HepG2 (cell line): Measurements from ENCODE around the gene TCFL5. TPM values are rescaled to one million over a fixed set of nuclear protein-coding genes. Genes with fewer than 3 reads are reported as not detected.

Experiments used
- BRD4 ChIP-seq: sonication (generic); formaldehyde crosslinking; IDR thresholded peaks from 2 replicates; pipeline ENCODE4 v1.4.0; 2020; ENCODE audit warnings: missing genetic modification reagents
- CBFB ChIP-seq: sonication (generic); formaldehyde crosslinking; IDR thresholded peaks from 2 replicates; pipeline ENCODE4 v1.4.0; 2020; ENCODE audit warnings: missing genetic modification reagents
- FIP1L1 ChIP-seq: fragments of 200-400 bp; formaldehyde crosslinking; IDR thresholded peaks from 2 replicates; pipeline ENCODE4 v1.6.1; 2018; ENCODE audit warnings: low read depth, mild to moderate bottlenecking, low read length, moderate library complexity, borderline replicate concordance; ENCODE audit not compliant: insufficient read depth
- FOXO1 ChIP-seq: sonication (generic); formaldehyde crosslinking; IDR thresholded peaks from 2 replicates; pipeline ENCODE4 v1.4.0; 2020; ENCODE audit warnings: missing genetic modification reagents
- HNRNPLL ChIP-seq: fragments of 200-400 bp; formaldehyde crosslinking; IDR thresholded peaks from 2 replicates; pipeline ENCODE4 v1.6.1; 2017; ENCODE audit warnings: mild to moderate bottlenecking, low read depth, low read length; ENCODE audit not compliant: poor library complexity, severe bottlenecking
- HOXA3 ChIP-seq: sonication (generic); formaldehyde crosslinking; IDR thresholded peaks from 2 replicates; pipeline ENCODE4 v1.5.0; 2020; ENCODE audit warnings: missing genetic modification reagents
- ISL2 ChIP-seq: sonication (generic); formaldehyde crosslinking; IDR thresholded peaks from 2 replicates; pipeline ENCODE4 v1.5.0; 2020; ENCODE audit warnings: missing genetic modification reagents
- MBNL3 ChIP-seq: fragments of 250-450 bp; sonication (Bioruptor Pico); conservative IDR thresholded peaks from 2 replicates; pipeline ENCODE4 v1.8.0; 2022; ENCODE audit warnings: mild to moderate bottlenecking, inconsistent platforms
- MTA3 ChIP-seq: sonication (generic); formaldehyde crosslinking; IDR thresholded peaks from 2 replicates; pipeline ENCODE4 v1.4.0; 2020; ENCODE audit warnings: missing genetic modification reagents
- NFYB ChIP-seq: sonication (generic); formaldehyde crosslinking; IDR thresholded peaks from 2 replicates; pipeline ENCODE4 v1.4.0; 2020; ENCODE audit warnings: missing genetic modification reagents
- SCMH1 ChIP-seq: sonication (generic); formaldehyde crosslinking; IDR thresholded peaks from 2 replicates; pipeline ENCODE4 v1.9.0; 2021; ENCODE audit warnings: missing genetic modification reagents, mild to moderate bottlenecking, borderline replicate concordance
- SOX5 ChIP-seq: IDR thresholded peaks from 2 replicates; pipeline ENCODE4 v1.6.1; 2016; ENCODE audit warnings: borderline replicate concordance
- TGIF2 ChIP-seq: IDR thresholded peaks from 2 replicates; pipeline ENCODE4 v1.6.1; 2016; ENCODE audit warnings: control low read depth, missing compliant biosample characterization
- YEATS4 ChIP-seq: sonication (generic); formaldehyde crosslinking; IDR thresholded peaks from 2 replicates; pipeline ENCODE4 v1.4.0; 2020; ENCODE audit warnings: missing genetic modification reagents, borderline replicate concordance
- ZMYM3 ChIP-seq: sonication (generic); formaldehyde crosslinking; IDR thresholded peaks from 2 replicates; pipeline ENCODE4 v1.5.1; 2020; ENCODE audit warnings: mild to moderate bottlenecking, missing genetic modification reagents
- ZNF556 ChIP-seq: sonication (generic); formaldehyde crosslinking; IDR thresholded peaks from 2 replicates; pipeline ENCODE4 v1.4.0; 2020; ENCODE audit warnings: mild to moderate bottlenecking, missing genetic modification reagents, borderline replicate concordance
- ZNF569 ChIP-seq: sonication (generic); formaldehyde crosslinking; IDR thresholded peaks from 2 replicates; pipeline ENCODE4 v1.5.0; 2020; ENCODE audit warnings: mild to moderate bottlenecking, missing genetic modification reagents, moderate library complexity, borderline replicate concordance
- ZNF747 ChIP-seq: sonication (generic); formaldehyde crosslinking; IDR thresholded peaks from 2 replicates; pipeline ENCODE4 v1.8.1; 2023; ENCODE audit warnings: missing genetic modification reagents, mild to moderate bottlenecking, borderline replicate concordance
- polyA plus RNA-seq, 8 experiments: library from polyadenylated mRNA; depleted of rRNA in 3 of 8; stranded (reverse) in 7 of 8; unstranded in 1 of 8; fragments of >200 nt; fragmentation: Illumina TruSeq in 4 of 8; extraction: Trizol in 4 of 8; gene quantifications; 2 replicates each; pipeline versions ENCODE4 v1.2.1 to v1.2.3, GENCODE V29; 2011 to 2016; ENCODE audit warnings: low read depth in 4 of 8, missing spikeins in 1 of 8, mixed read lengths in 1 of 8; ENCODE audit not compliant: insufficient read depth in 1 of 8
- total RNA-seq, 5 experiments: library from RNA; depleted of rRNA; stranded (reverse); fragments of >200 nt; fragmentation: Illumina TruSeq; extraction: Trizol; gene quantifications; 2 replicates each; pipeline ENCODE4 v1.2.3, GENCODE V29; 2016; ENCODE audit warnings: low read depth in 1 of 5
- TF ChIP-seq, protein P1 (sequence below): sonication (generic); formaldehyde crosslinking; IDR thresholded peaks from 2 replicates; pipeline ENCODE4 v1.4.0; 2020; ENCODE audit warnings: missing genetic modification reagents, borderline replicate concordance
- TF ChIP-seq, protein P2 (sequence below): sonication (generic); formaldehyde crosslinking; IDR thresholded peaks from 2 replicates; pipeline ENCODE4 v1.4.0; 2020; ENCODE audit warnings: missing genetic modification reagents
- TF ChIP-seq, protein P3 (sequence below): IDR thresholded peaks from 2 replicates; pipeline ENCODE4 v1.6.1; 2016; ENCODE audit warnings: missing genetic modification reagents, missing compliant biosample characterization
- TF ChIP-seq, protein P4 (sequence below): IDR thresholded peaks from 2 replicates; pipeline ENCODE4 v1.6.1; 2016; ENCODE audit warnings: missing compliant biosample characterization, missing genetic modification reagents, borderline replicate concordance
- TF ChIP-seq, protein P5 (sequence below): sonication (generic); formaldehyde crosslinking; IDR thresholded peaks from 2 replicates; pipeline ENCODE4 v1.8.0; 2023; ENCODE audit warnings: mild to moderate bottlenecking, missing genetic modification reagents

The TCFL5 gene
- total and polyA plus RNA-seq, 2 of the 13 experiments (the other 11 are each of a cell fraction or from before 2014, with no cell fraction given): 14.8 to 20.0 TPM

DNA sequence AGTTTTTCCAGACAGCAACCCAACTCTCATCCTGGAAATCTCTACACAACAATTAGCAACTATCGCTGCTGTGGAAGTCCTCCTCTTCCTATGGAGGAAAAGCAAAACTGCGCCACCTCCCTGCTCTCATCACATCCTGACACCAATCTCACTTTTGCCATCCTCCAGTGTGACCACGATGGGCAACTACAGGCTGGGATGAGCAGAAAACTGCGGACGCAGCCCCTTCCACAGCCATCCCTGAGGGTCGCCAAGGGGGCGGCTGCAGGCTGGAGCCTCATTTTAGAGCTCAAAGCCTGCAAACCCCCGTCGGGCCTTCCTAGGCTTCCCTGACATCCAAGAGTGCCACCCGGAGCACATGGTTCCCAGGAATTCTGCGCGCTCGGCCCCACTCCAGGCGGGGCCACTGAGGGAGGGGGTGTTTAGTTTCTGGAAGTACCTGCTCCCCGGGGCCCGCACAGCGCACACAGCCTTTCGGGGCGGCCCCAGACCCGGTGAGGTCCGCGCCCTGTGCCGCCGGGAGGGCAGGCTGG, 1.2 kb downstream of the TCFL5 start (continued):
- TF ChIP-seq HNRNPLL: no peak
- TF ChIP-seq NFYB (CRISPR knock-in tag): no peak
- TF ChIP-seq, protein P1, sequence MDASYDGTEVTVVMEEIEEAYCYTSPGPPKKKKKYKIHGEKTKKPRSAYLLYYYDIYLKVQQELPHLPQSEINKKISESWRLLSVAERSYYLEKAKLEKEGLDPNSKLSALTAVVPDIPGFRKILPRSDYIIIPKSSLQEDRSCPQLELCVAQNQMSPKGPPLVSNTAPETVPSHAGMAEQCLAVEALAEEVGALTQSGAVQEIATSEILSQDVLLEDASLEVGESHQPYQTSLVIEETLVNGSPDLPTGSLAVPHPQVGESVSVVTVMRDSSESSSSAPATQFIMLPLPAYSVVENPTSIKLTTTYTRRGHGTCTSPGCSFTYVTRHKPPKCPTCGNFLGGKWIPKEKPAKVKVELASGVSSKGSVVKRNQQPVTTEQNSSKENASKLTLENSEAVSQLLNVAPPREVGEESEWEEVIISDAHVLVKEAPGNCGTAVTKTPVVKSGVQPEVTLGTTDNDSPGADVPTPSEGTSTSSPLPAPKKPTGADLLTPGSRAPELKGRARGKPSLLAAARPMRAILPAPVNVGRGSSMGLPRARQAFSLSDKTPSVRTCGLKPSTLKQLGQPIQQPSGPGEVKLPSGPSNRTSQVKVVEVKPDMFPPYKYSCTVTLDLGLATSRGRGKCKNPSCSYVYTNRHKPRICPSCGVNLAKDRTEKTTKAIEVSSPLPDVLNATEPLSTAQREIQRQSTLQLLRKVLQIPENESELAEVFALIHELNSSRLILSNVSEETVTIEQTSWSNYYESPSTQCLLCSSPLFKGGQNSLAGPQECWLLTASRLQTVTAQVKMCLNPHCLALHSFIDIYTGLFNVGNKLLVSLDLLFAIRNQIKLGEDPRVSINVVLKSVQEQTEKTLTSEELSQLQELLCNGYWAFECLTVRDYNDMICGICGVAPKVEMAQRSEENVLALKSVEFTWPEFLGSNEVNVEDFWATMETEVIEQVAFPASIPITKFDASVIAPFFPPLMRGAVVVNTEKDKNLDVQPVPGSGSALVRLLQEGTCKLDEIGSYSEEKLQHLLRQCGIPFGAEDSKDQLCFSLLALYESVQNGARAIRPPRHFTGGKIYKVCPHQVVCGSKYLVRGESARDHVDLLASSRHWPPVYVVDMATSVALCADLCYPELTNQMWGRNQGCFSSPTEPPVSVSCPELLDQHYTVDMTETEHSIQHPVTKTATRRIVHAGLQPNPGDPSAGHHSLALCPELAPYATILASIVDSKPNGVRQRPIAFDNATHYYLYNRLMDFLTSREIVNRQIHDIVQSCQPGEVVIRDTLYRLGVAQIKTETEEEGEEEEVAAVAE (CRISPR knock-in tag): no peak
- TF ChIP-seq, protein P2, sequence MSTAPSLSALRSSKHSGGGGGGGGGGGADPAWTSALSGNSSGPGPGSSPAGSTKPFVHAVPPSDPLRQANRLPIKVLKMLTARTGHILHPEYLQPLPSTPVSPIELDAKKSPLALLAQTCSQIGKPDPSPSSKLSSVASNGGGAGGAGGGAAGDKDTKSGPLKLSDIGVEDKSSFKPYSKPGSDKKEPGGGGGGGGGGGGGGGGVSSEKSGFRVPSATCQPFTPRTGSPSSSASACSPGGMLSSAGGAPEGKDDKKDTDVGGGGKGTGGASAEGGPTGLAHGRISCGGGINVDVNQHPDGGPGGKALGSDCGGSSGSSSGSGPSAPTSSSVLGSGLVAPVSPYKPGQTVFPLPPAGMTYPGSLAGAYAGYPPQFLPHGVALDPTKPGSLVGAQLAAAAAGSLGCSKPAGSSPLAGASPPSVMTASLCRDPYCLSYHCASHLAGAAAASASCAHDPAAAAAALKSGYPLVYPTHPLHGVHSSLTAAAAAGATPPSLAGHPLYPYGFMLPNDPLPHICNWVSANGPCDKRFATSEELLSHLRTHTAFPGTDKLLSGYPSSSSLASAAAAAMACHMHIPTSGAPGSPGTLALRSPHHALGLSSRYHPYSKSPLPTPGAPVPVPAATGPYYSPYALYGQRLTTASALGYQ (CRISPR knock-in tag): no peak
- peak; percentile 55 for TF ChIP-seq YEATS4 (CRISPR knock-in tag)
- TF ChIP-seq, protein P3, sequence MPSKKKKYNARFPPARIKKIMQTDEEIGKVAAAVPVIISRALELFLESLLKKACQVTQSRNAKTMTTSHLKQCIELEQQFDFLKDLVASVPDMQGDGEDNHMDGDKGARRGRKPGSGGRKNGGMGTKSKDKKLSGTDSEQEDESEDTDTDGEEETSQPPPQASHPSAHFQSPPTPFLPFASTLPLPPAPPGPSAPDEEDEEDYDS: 0 out of 2 replicates have a peak, but pooled peaks have one; percentile 18
- TF ChIP-seq BRD4 (CRISPR knock-in tag): no peak
- TF ChIP-seq FIP1L1: no peak
- peak; percentile 43 for TF ChIP-seq HOXA3 (CRISPR knock-in tag)
- TF ChIP-seq, protein P4, sequence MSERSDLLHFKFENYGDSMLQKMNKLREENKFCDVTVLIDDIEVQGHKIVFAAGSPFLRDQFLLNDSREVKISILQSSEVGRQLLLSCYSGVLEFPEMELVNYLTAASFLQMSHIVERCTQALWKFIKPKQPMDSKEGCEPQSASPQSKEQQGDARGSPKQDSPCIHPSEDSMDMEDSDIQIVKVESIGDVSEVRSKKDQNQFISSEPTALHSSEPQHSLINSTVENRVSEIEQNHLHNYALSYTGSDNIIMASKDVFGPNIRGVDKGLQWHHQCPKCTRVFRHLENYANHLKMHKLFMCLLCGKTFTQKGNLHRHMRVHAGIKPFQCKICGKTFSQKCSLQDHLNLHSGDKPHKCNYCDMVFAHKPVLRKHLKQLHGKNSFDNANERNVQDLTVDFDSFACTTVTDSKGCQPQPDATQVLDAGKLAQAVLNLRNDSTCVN (CRISPR knock-in tag): no peak
- no peak for TF ChIP-seq CBFB (CRISPR knock-in tag)
- no peak for TF ChIP-seq ZNF556 (CRISPR knock-in tag)
- TF ChIP-seq TGIF2: no peak
- no peak for TF ChIP-seq SOX5 (CRISPR knock-in tag)
- no peak for TF ChIP-seq ZMYM3 (CRISPR knock-in tag)
- no peak for TF ChIP-seq MTA3 (CRISPR knock-in tag)
- TF ChIP-seq, protein P5, sequence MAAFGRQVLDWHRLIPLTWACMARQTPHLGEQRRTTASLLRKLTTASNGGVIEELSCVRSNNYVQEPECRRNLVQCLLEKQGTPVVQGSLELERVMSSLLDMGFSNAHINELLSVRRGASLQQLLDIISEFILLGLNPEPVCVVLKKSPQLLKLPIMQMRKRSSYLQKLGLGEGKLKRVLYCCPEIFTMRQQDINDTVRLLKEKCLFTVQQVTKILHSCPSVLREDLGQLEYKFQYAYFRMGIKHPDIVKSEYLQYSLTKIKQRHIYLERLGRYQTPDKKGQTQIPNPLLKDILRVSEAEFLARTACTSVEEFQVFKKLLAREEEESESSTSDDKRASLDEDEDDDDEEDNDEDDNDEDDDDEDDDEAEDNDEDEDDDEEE (CRISPR knock-in tag): no peak
- no peak for TF ChIP-seq ZNF747 (CRISPR knock-in tag)
- TF ChIP-seq SCMH1 (CRISPR knock-in tag): no peak
- peak; percentile 10; the same call in 1 of the 2 replicates for TF ChIP-seq FOXO1 (CRISPR knock-in tag)
- no peak for TF ChIP-seq ISL2
- no peak for TF ChIP-seq MBNL3 (CRISPR knock-in tag)
- no peak for TF ChIP-seq ZNF569
